H1 (cell line): Measurements from ENCODE around the gene WDR19. TPM values are rescaled to one million over a fixed set of nuclear protein-coding genes. Genes with fewer than 3 reads are reported as not detected.

ENCODE experiments used
- CTCF ChIA-PET: fragments of 300-600 bp; sonication (Branson Sonifier 250); formaldehyde crosslinking; loops from one replicate; lab custom pipeline; 2021; ENCODE audit not compliant: partially characterized antibody; lab: Charles Lee
- POLR2A ChIA-PET: fragments of 300-600 bp; sonication (Branson Sonifier 250); formaldehyde crosslinking; loops from one replicate; lab custom pipeline; 2021; ENCODE audit warnings: inconsistent platforms; ENCODE audit not compliant: partially characterized antibody; lab: Charles Lee
- DNase-seq, 2 experiments: peaks; one replicate each; pipeline versions ENCODE4 v3.0.0 to v3.0.0-alpha.2; 2010 to 2022; ENCODE audit warnings: low spot score in 2 of 2, low read depth in 1 of 2, mixed read lengths in 1 of 2
- FAIRE-seq: peaks from 2 replicates; lab custom pipeline; 2011; peaks lifted over from hg19 to GRCh38; lab: Jason Lieb, UNC
- H2AFZ ChIP-seq: 2 replicates; pipeline ENCODE4 v1.8.1; 2012; ENCODE audit warnings: low read length, inconsistent platforms
- H2AK5ac ChIP-seq: 2 replicates; pipeline ENCODE4 v1.6.1; 2013; ENCODE audit warnings: low read depth, low read length
- H2BK120ac ChIP-seq: replicated peaks from 2 replicates; pipeline ENCODE3; 2013; ENCODE audit warnings: low read depth, low read length, inconsistent platforms
- H2BK12ac ChIP-seq: 2 replicates; pipeline ENCODE4 v1.6.1; 2013; ENCODE audit warnings: low read depth, low read length
- H2BK15ac ChIP-seq: 2 replicates; pipeline ENCODE4 v1.6.1; 2013; ENCODE audit warnings: low read length
- H2BK20ac ChIP-seq: 2 replicates; pipeline ENCODE4 v1.6.1; 2013; ENCODE audit warnings: low read length
- H2BK5ac ChIP-seq: 2 replicates; pipeline ENCODE4 v1.6.1; 2013; ENCODE audit warnings: low read depth, low read length
- H3K14ac ChIP-seq: 2 replicates; pipeline ENCODE4 v1.6.1; 2013; ENCODE audit warnings: inconsistent platforms; ENCODE audit not compliant: insufficient read length
- H3K18ac ChIP-seq: 2 replicates; pipeline ENCODE4 v1.6.1; 2013; ENCODE audit warnings: low read length; ENCODE audit errors: extremely low read depth
- H3K23ac ChIP-seq: 2 replicates; pipeline ENCODE4 v1.6.1; 2013; ENCODE audit warnings: inconsistent platforms; ENCODE audit not compliant: insufficient read length
- H3K23me2 ChIP-seq: 2 replicates; pipeline ENCODE4 v1.6.1; 2013; ENCODE audit warnings: low read depth, low read length
- H3K27ac ChIP-seq: 2 replicates; pipeline ENCODE4 v1.6.1; 2011; ENCODE audit warnings: low read depth, low read length, inconsistent platforms
- H3K27me3 ChIP-seq, 4 experiments: replicated peaks in 1 of 4; 1 replicate in 1 of 4; 2 replicates in 3 of 4; pipeline versions ENCODE4 v1.6.1 to v1.8.1; 2011 to 2013; ENCODE audit warnings: low read length in 3 of 4, mild to moderate bottlenecking in 3 of 4, inconsistent platforms in 2 of 4, mixed read lengths in 2 of 4, moderate library complexity in 1 of 4; ENCODE audit not compliant: control insufficient read depth in 3 of 4, insufficient read depth in 3 of 4; ENCODE audit errors: extremely low read depth in 1 of 4
- H3K36me3 ChIP-seq, 4 experiments: 2 replicates each; pipeline versions ENCODE4 v1.6.1 to v1.8.1; 2011 to 2013; ENCODE audit warnings: mild to moderate bottlenecking in 4 of 4, low read length in 3 of 4, moderate library complexity in 2 of 4, control low read depth in 1 of 4, inconsistent platforms in 1 of 4; ENCODE audit not compliant: insufficient read depth in 4 of 4, control insufficient read depth in 2 of 4
- H3K4ac ChIP-seq: replicated peaks from 2 replicates; pipeline ENCODE3; 2013; ENCODE audit warnings: low read length, low read depth, mixed read lengths, inconsistent platforms; ENCODE audit not compliant: insufficient read length
- H3K4me1 ChIP-seq, 4 experiments: replicated peaks in 1 of 4; 1 replicate in 1 of 4; 2 replicates in 3 of 4; pipeline versions ENCODE4 v1.6.1 to v1.8.1; 2011 to 2013; ENCODE audit warnings: low read length in 3 of 4, inconsistent platforms in 2 of 4, mixed read lengths in 1 of 4; ENCODE audit not compliant: insufficient read depth in 4 of 4, control insufficient read depth in 3 of 4
- H3K4me2 ChIP-seq, 2 experiments: 2 replicates each; pipeline versions ENCODE4 v1.6.1 to v1.8.1; 2011 to 2013; ENCODE audit warnings: low read depth in 2 of 2, low read length in 2 of 2, control low read depth in 1 of 2, inconsistent platforms in 1 of 2, mild to moderate bottlenecking in 1 of 2; ENCODE audit not compliant: insufficient read depth in 1 of 2
- H3K4me3 ChIP-seq, 4 experiments: fragments of 200-600, 300-600 bp in 1 of 4; sonication (generic), shearing (Covaris generic), sonication (Bioruptor Twin) in 1 of 4; 2 replicates each; pipeline versions ENCODE4 v1.5.1 to v1.8.1; 2011 to 2016; ENCODE audit warnings: low read length in 4 of 4, low read depth in 3 of 4, control low read depth in 2 of 4, inconsistent platforms in 2 of 4, mild to moderate bottlenecking in 2 of 4, mixed read lengths in 1 of 4, moderate library complexity in 1 of 4; ENCODE audit not compliant: insufficient read depth in 2 of 4; ENCODE audit errors: extremely low read depth in 1 of 4
- H3K56ac ChIP-seq: replicated peaks from 2 replicates; pipeline ENCODE3; 2013; ENCODE audit warnings: low read depth, mild to moderate bottlenecking, mixed read lengths, low read length, inconsistent platforms; ENCODE audit not compliant: insufficient read length
- H3K79me1 ChIP-seq: 2 replicates; pipeline ENCODE4 v1.6.1; 2013; ENCODE audit warnings: low read depth, low read length, control low read depth
- H3K79me2 ChIP-seq, 2 experiments: 2 replicates each; pipeline versions ENCODE4 v1.6.1 to v1.8.1; 2012 to 2013; ENCODE audit warnings: low read length in 2 of 2, mild to moderate bottlenecking in 2 of 2, inconsistent platforms in 1 of 2; ENCODE audit not compliant: insufficient read depth in 2 of 2, control insufficient read depth in 1 of 2
- H3K9ac ChIP-seq, 4 experiments: replicated peaks in 1 of 4; 1 replicate in 1 of 4; 2 replicates in 3 of 4; pipeline versions ENCODE4 v1.6.1 to v1.8.1; 2011 to 2013; ENCODE audit warnings: low read depth in 3 of 4, low read length in 3 of 4, control low read depth in 2 of 4, mild to moderate bottlenecking in 2 of 4, moderate library complexity in 2 of 4, inconsistent platforms in 1 of 4; ENCODE audit errors: extremely low read depth in 1 of 4
- H3K9me3 ChIP-seq, 2 experiments: 2 replicates each; pipeline versions ENCODE4 v1.6.1 to v1.8.1; 2012 to 2013; ENCODE audit warnings: mild to moderate bottlenecking in 2 of 2, moderate library complexity in 2 of 2, control low read depth in 1 of 2, inconsistent platforms in 1 of 2, low read depth in 1 of 2, low read length in 1 of 2, mixed read lengths in 1 of 2; ENCODE audit not compliant: insufficient read depth in 2 of 2
- H4K20me1 ChIP-seq, 2 experiments: replicated peaks in 1 of 2; 2 replicates each; pipeline versions ENCODE3 to v1.8.1; 2011 to 2013; ENCODE audit warnings: inconsistent platforms in 2 of 2, low read length in 2 of 2, mild to moderate bottlenecking in 1 of 2; ENCODE audit not compliant: insufficient read depth in 2 of 2, control insufficient read depth in 1 of 2
- H4K5ac ChIP-seq: 2 replicates; pipeline ENCODE4 v1.6.1; 2013; ENCODE audit warnings: low read length, low read depth, mixed read lengths, inconsistent platforms; ENCODE audit not compliant: insufficient read length
- H4K8ac ChIP-seq: 2 replicates; pipeline ENCODE4 v1.8.0; 2013; ENCODE audit warnings: mild to moderate bottlenecking, moderate library complexity, low read length, inconsistent platforms; ENCODE audit not compliant: insufficient read depth; ENCODE audit errors: extremely low read depth
- H4K91ac ChIP-seq: replicated peaks from 2 replicates; pipeline ENCODE3; 2013; ENCODE audit warnings: low read length, mixed read lengths, inconsistent platforms; ENCODE audit not compliant: insufficient read length
- CHD2 ChIP-seq: IDR thresholded peaks from 2 replicates; pipeline ENCODE4 v1.6.1; 2012; ENCODE audit warnings: low read length, improper control_type of control experiment
- EGR1 ChIP-seq: IDR thresholded peaks from 2 replicates; pipeline ENCODE4 v1.6.1; 2011; ENCODE audit warnings: low read depth, low read length, borderline replicate concordance
- JUN ChIP-seq: IDR thresholded peaks from 2 replicates; pipeline ENCODE4 v1.6.1; 2011; ENCODE audit warnings: low read depth, mild to moderate bottlenecking, improper control_type of control experiment, low read length
- JUND ChIP-seq: IDR thresholded peaks from 2 replicates; pipeline ENCODE4 v1.6.1; 2011; ENCODE audit warnings: mild to moderate bottlenecking, improper control_type of control experiment, low read length
- KDM5A ChIP-seq: fragments of 200-600 bp; IDR thresholded peaks from 2 replicates; pipeline ENCODE4 v1.7.1; 2012; ENCODE audit warnings: mild to moderate bottlenecking, low read length, inconsistent platforms, mixed read lengths
- RAD21 ChIP-seq, 2 experiments: IDR thresholded peaks in 1 of 2; conservative IDR thresholded peaks in 1 of 2; 2 replicates each; pipeline ENCODE4 v1.6.1; 2011; ENCODE audit warnings: low read depth in 2 of 2, low read length in 2 of 2, improper control_type of control experiment in 1 of 2, inconsistent platforms in 1 of 2, mild to moderate bottlenecking in 1 of 2, moderate library complexity in 1 of 2
- SP1 ChIP-seq: IDR thresholded peaks from 2 replicates; pipeline ENCODE4 v1.6.1; 2011; ENCODE audit warnings: low read depth, low read length
- TEAD4 ChIP-seq: IDR thresholded peaks from 2 replicates; pipeline ENCODE4 v1.6.1; 2012; ENCODE audit warnings: low read depth, low read length, inconsistent platforms, mixed read lengths
- WGBS, 2 experiments: shearing (Covaris generic) in 1 of 2; methylation state at CpG; one replicate each; pipeline versions ENCODE4 v1.1.6 to v1.1.7; 2013 to 2015; ENCODE audit warnings: low lambda C conversion rate in 2 of 2, mixed read lengths in 2 of 2, inconsistent platforms in 1 of 2, low coverage in 1 of 2, missing lambda C conversion rate in 1 of 2; ENCODE audit not compliant: insufficient replicate concordance in 2 of 2, insufficient coverage in 1 of 2, insufficient read length in 1 of 2; ENCODE audit errors: extremely low coverage in 1 of 2, missing lambda C conversion rate in 1 of 2; 5-methylcytosine and 5-hydroxymethylcytosine counted together
- polyA plus RNA-seq, 7 experiments: library from polyadenylated mRNA; depleted of rRNA in 3 of 7; stranded (reverse) in 5 of 7; unstranded in 2 of 7; fragments of >200 nt in 5 of 7; fragments of 200-250 nt in 2 of 7; gene quantifications; 1 replicate in 5 of 7; 2 replicates in 1 of 7; 4 replicates in 1 of 7; pipeline versions ENCODE4 v1.2.1 to v1.2.3, GENCODE V29; 2011 to 2013; ENCODE audit warnings: missing spikeins in 2 of 7, mixed read lengths in 2 of 7
- total RNA-seq: library from RNA; stranded (reverse); fragmentation: NEBNext Ultra II Directional; extraction: Animal tissue kit (Norgen Biotek cat#: 25700); gene quantifications from 2 replicates; pipeline ENCODE4 v1.2.1, GENCODE V29; 2021

WDR19 gene
- total and polyA plus RNA-seq, 2 of the 8 experiments (the other 6 are each of a cell fraction or from before 2014, with no cell fraction given) = 22.2 to 23.3 TPM

DNA sequence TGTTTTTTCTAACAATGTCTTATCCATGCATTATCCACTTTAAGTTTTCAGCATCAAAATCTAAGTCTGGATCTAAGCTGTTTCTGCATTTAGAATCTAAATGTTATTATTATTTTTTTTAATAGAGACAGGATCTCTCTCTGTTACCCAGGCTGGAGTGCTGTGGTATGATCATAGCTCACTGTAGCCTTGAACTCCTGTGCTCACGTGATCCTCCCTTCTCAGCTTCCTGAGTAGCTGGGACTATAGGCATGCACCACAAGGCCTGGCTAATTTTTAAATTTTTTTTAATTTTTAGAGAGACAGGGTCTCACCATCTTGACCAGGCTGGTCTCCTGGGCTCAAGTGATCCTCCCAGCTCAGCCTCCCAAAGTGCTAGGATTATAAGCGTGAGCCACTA is 52.7 kb downstream of the WDR19 start:
- CTCF ChIA-PET = interaction anchor here (0.6 to 1.2 kb wide), 3 partner anchors 9 to 346 kb away, joined by 3 to 4 read pairs (median 4); no protein-coding TSS in a partner anchor
- no peak overlapping the region for H2BK5ac ChIP-seq
- H4K8ac ChIP-seq = no peak overlapping the region
- H2AK5ac ChIP-seq = no peak overlapping the region
- no peaks in the 10 kb centered on the region for H3K79me1 ChIP-seq
- no peak for FAIRE-seq
- no peak overlapping the region for H2BK12ac ChIP-seq
- no peak overlapping the region for H2BK120ac ChIP-seq
- no peak overlapping the region for H3K4ac ChIP-seq
- H3K4me3 ChIP-seq = no peak overlapping the region
- WGBS, 2 experiments = 92% methylated on average over 2 of the region's 2 CpGs; no CpG with 5 or more reads in 1 of the 2 experiments
- no peak for DNase-seq
- no peak overlapping the region for H3K9ac ChIP-seq
- no peak overlapping the region for H4K91ac ChIP-seq
- H3K18ac ChIP-seq = no peak overlapping the region
- no peak for TF ChIP-seq KDM5A
- no peak for TF ChIP-seq TEAD4
- no peak for TF ChIP-seq JUND
- TF ChIP-seq SP1 = no peak
- no peak for TF ChIP-seq JUN
- TF ChIP-seq EGR1 = no peak
- TF ChIP-seq RAD21 (IDR thresholded peaks at IDR 0.05 in 1 of 2, conservative IDR thresholded peaks at IDR 0.05 in 1 of 2; ENCODE audit: low read depth in 2 of 2, low read length in 2 of 2) = no peak
- TF ChIP-seq CHD2 = no peak
- TF ChIP-seq, all 59 proteins: peak for 0
- Histone ChIP-seq H3K36me3 (peaks cover 0 to 3% (median 0%) of the 10 kb centered on the region in 4 experiments; a peak in 1 of 8 replicates), H4K5ac (no peak overlapping the region), H2AFZ (no peak overlapping the region), H3K27ac (no peak overlapping the region), H3K9me3 (no peaks in the 10 kb centered on the region), H3K56ac (no peak overlapping the region), H2BK20ac (no peak overlapping the region), H3K23me2 (no peaks in the 10 kb centered on the region), H3K23ac (no peak overlapping the region), H3K27me3 (peaks cover 0 to 1% (median 0%) of the 10 kb centered on the region in 4 experiments; a peak in 1 of 7 replicates), H2BK15ac (no peak overlapping the region), H3K79me2 (no peaks in the 10 kb centered on the region), H3K4me2 (no peak overlapping the region), H3K14ac (no peak overlapping the region), H3K4me1 (no peaks in the 10 kb centered on the region), H4K20me1 (no peaks in the 10 kb centered on the region)
- POLR2A ChIA-PET = no interaction called here
